ENCODE measurements around the gene PRICKLE1.

The PRICKLE1 gene

DNA sequence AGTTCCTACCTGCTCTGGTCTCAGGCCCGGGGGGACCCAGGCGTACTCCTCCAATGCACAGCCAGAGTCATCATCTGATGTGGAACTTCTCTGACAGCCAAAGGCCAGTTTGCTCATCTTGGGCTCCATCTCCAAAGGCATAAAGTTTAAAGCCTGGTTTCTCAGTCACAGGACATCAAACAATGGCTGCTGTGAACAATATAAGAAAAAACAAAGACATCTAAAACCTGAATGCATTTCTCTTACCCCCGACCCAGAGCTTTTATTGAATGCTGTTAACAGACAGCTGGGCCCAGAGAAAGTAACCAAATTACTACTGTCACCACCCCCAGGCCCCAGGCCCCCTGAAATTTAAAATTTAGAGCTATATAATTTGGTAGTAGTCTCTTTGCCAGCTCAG lies 117.2 kb downstream of the PRICKLE1 start:
- TF ChIP-seq, protein P1, sequence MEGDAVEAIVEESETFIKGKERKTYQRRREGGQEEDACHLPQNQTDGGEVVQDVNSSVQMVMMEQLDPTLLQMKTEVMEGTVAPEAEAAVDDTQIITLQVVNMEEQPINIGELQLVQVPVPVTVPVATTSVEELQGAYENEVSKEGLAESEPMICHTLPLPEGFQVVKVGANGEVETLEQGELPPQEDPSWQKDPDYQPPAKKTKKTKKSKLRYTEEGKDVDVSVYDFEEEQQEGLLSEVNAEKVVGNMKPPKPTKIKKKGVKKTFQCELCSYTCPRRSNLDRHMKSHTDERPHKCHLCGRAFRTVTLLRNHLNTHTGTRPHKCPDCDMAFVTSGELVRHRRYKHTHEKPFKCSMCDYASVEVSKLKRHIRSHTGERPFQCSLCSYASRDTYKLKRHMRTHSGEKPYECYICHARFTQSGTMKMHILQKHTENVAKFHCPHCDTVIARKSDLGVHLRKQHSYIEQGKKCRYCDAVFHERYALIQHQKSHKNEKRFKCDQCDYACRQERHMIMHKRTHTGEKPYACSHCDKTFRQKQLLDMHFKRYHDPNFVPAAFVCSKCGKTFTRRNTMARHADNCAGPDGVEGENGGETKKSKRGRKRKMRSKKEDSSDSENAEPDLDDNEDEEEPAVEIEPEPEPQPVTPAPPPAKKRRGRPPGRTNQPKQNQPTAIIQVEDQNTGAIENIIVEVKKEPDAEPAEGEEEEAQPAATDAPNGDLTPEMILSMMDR (IDR thresholded peaks at IDR 0.05; ENCODE audit: insufficient read depth, low read depth, low read length, missing control alignments), result no peak
- H3K4me3 ChIP-seq (ENCODE audit: low read depth, low read length), result no peak overlapping the region

DNA sequence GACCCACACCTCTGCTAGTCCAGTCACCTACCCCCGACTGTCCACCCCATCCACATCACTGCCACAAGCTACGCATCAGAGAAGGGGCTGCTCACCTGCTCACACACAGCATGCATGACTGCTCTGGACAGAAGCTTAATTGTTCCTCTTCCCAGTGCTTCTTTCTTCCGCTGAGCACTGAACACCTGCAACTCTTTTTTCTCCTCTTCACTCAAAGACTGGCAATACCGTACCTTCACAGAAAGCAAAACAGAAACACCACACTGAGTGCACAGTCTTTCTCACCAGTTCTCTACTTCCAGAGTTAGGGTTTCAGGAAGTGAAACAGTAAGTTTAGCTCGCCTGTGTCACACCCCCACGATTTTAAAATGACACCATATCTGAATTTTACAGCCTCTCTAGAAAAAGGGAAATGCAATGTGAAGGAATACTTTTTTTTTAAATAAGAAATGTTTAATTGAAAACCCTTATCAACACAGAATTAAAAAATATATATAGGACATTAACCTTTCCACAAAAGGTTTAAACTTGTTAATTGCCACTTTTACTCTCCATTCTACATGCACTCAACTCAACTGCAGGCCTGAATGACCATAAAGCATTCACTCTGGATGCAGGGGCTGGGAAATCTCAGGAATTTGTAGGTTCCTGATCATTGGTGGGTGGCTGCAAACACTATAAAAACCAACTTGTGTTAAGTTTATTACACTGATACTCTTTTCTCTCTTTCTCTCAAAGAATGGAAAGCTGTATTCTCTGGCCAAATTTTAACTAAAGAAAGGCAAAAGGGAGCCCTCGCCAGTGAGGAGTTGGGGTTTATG lies 120.0 kb downstream of the PRICKLE1 start:
- H3K4me3 ChIP-seq (ENCODE audit: low read depth, low read length), result peak overlapping the region; percentile 48

More for the DNA sequence above, 117.2 kb downstream of the PRICKLE1 start:
- DNase-seq (ENCODE audit: low read depth), result no peak

DNA sequence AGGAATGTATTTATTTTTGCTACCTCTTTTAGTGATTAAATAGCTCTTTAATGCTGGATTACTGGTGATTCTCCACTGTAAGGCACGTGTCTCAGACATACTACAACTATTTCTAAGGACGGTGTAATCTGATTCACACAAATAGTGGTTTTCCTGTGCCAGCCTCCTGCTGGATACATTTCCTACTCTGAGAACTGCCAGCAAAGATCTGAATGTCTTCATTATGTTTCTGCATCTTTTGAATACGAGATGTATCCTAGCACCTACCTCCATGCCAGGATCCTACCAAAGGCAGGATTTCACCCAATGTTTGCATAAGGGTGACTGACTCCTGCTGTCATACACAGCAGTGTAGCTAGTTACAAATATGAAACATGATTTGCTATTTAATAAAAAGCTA lies 120.6 kb downstream of the PRICKLE1 start:
- TF ChIP-seq, protein P1 (IDR thresholded peaks at IDR 0.05; ENCODE audit: insufficient read depth, low read depth, low read length, missing control alignments), result no peak
- no peak for DNase-seq (ENCODE audit: low read depth)
- peak overlapping the region; percentile 48 for H3K4me3 ChIP-seq (ENCODE audit: low read depth, low read length)

More for the DNA sequence above, 120.0 kb downstream of the PRICKLE1 start:
- DNase-seq (ENCODE audit: low read depth), result peak; percentile 91
- TF ChIP-seq, protein P1 (IDR thresholded peaks at IDR 0.05; ENCODE audit: insufficient read depth, low read depth, low read length, missing control alignments), result no peak

DNA sequence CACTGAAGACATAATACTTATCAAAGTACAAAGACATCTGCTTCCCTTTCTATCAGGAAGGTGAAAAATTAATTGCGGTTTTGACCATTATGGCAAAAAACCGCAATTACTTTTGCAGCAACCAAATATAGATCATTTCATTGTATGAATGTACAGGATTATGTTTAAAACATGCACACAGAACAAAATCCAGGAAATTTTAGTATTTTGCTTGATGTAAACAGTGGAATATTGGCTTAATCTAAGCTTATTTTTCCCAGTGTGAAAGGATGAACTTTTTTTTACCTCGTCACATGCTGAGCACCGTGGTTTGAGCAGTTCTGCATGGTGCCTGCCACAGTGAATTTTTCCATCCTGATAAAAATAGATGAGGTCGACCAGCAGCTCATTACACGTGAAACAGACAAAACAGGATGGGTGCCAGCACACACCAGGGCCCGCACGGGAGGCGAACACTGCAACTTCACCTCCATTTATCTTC lies 121.2 kb downstream of the PRICKLE1 start:
- TF ChIP-seq, protein P1 (IDR thresholded peaks at IDR 0.05; ENCODE audit: insufficient read depth, low read depth, low read length, missing control alignments), result no peak
- peak; percentile 58 for DNase-seq (ENCODE audit: low read depth)
- peak overlapping the region; percentile 48 for H3K4me3 ChIP-seq (ENCODE audit: low read depth, low read length)

DNA sequence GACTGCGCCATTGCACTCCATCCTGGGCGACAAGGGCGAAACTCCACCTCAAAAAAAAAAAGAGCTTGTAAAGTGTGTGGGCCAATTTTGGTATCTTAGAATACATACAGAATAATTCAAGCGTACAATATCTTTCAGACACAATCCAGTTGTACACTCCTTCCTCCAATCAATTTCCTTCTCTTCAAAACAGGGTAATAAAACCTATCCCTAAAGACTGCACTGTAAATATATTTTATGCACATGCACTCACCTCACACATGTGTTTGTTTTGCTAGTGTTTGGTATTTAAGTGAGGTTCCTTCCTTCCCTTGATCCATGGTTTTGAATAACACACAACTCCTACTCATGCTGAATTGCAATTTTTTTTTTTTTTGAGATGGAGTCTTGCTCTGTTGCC lies 125.9 kb downstream of the PRICKLE1 start:
- TF ChIP-seq, protein P1 (IDR thresholded peaks at IDR 0.05; ENCODE audit: insufficient read depth, low read depth, low read length, missing control alignments), result no peak
- no peak for DNase-seq (ENCODE audit: low read depth)
- H3K4me3 ChIP-seq (ENCODE audit: low read depth, low read length), result no peak overlapping the region

DNA sequence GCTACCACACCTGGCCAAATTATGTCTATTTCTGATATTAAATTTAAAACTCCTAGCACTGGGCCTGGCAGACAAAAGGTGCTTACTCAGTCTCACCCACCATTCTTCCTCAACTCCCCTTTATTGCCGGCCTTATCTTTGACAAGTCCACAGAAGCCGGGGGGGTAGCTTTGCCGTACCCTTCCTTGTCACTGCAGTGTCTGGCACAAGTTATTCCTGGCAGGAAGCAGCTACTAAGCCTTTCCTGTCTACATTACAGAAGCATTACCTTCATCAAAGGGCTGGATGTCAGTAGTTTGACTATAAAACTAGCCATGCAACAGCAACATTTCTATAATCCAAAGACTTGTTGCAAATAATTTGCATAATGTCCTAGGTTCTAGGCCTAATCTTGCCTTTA lies 127.1 kb downstream of the PRICKLE1 start:
- no peak for DNase-seq (ENCODE audit: low read depth)
- TF ChIP-seq, protein P1 (IDR thresholded peaks at IDR 0.05; ENCODE audit: insufficient read depth, low read depth, low read length, missing control alignments), result no peak
- H3K4me3 ChIP-seq (ENCODE audit: low read depth, low read length), result no peak overlapping the region

All from GM12865 (cell line).